ENCODE measurements around the gene GIMAP7. TPM values are rescaled to one million over a fixed set of nuclear protein-coding genes. Genes with fewer than 3 reads are reported as not detected.

GIMAP7 gene
- polyA plus RNA-seq, 1 donor from 2014 or later = not detected

GRCh38 chr7:150567871-150568301, 53.2 kb downstream of the GIMAP7 start:
- no peak overlapping the region for H3K27ac ChIP-seq (ENCODE audit: low read length)
- H3K9me2 ChIP-seq (ENCODE audit: insufficient read depth, low read length) = no peaks in the 10 kb centered on the region
- no peaks in the 10 kb centered on the region for H3K36me3 ChIP-seq (ENCODE audit: insufficient read depth, low read length)
- no peaks in the 10 kb centered on the region for H3K9me3 ChIP-seq (ENCODE audit: low read length)
- no peaks in the 10 kb centered on the region for H3F3A ChIP-seq (ENCODE audit: insufficient read depth, low read length, poor library complexity, severe bottlenecking)
- H3K4me2 ChIP-seq (ENCODE audit: low read length) = no peak overlapping the region
- TF ChIP-seq EZH2 (IDR thresholded peaks at IDR 0.05; ENCODE audit: borderline replicate concordance, insufficient read depth, low read length, poor library complexity, severe bottlenecking) (no peak), TAF1 (IDR thresholded peaks at IDR 0.05; ENCODE audit: low read depth) (no peak), SMC3 (conservative IDR thresholded peaks at IDR 0.05; ENCODE audit: poor library complexity) (no peak), CTCF (IDR thresholded peaks at IDR 0.05; ENCODE audit: poor library complexity, severe bottlenecking) (no peak), EP300 (conservative IDR thresholded peaks at IDR 0.05; ENCODE audit: poor library complexity, severe bottlenecking) (no peak), REST (IDR thresholded peaks at IDR 0.05; ENCODE audit: borderline replicate concordance) (no peak), RAD21 (conservative IDR thresholded peaks at IDR 0.05) (no peak), POLR2AphosphoS5 (IDR thresholded peaks at IDR 0.05) (no peak), MXI1 (conservative IDR thresholded peaks at IDR 0.05; ENCODE audit: poor library complexity, severe bottlenecking) (no peak)
- H2AFZ ChIP-seq (ENCODE audit: low read depth, low read length) = no peak overlapping the region
- H4K20me1 ChIP-seq (ENCODE audit: insufficient read depth) = no peaks in the 10 kb centered on the region
- H3K27me3 ChIP-seq (ENCODE audit: insufficient read depth, low read depth, low read length) = no peaks in the 10 kb centered on the region
- no peaks in the 10 kb centered on the region for H3K79me2 ChIP-seq (replicated peaks; ENCODE audit: insufficient read depth, low read length)
- H3K4me3 ChIP-seq (ENCODE audit: low read length) = no peak overlapping the region
- no peak overlapping the region for H3K9ac ChIP-seq (ENCODE audit: low read length)

- no peaks in the 10 kb centered on the region for H3K9me2 ChIP-seq (ENCODE audit: insufficient read depth, low read length)
- no peaks in the 10 kb centered on the region for H3F3A ChIP-seq (ENCODE audit: insufficient read depth, low read length, poor library complexity, severe bottlenecking)
- no peaks in the 10 kb centered on the region for H4K20me1 ChIP-seq (ENCODE audit: insufficient read depth)
- TF ChIP-seq TAF1 (IDR thresholded peaks at IDR 0.05; ENCODE audit: low read depth) (no peak), RAD21 (conservative IDR thresholded peaks at IDR 0.05) (no peak), EP300 (conservative IDR thresholded peaks at IDR 0.05; ENCODE audit: poor library complexity, severe bottlenecking) (no peak), POLR2AphosphoS5 (IDR thresholded peaks at IDR 0.05) (no peak), REST (IDR thresholded peaks at IDR 0.05; ENCODE audit: borderline replicate concordance) (no peak), EZH2 (IDR thresholded peaks at IDR 0.05; ENCODE audit: borderline replicate concordance, insufficient read depth, low read length, poor library complexity, severe bottlenecking) (no peak), SMC3 (conservative IDR thresholded peaks at IDR 0.05; ENCODE audit: poor library complexity) (no peak)
- no peaks in the 10 kb centered on the region for H3K9me3 ChIP-seq (ENCODE audit: low read length)
- no peak overlapping the region for H2AFZ ChIP-seq (ENCODE audit: low read depth, low read length)
- H3K9ac ChIP-seq (ENCODE audit: low read length) = no peak overlapping the region
- H3K27ac ChIP-seq (ENCODE audit: low read length) = no peak overlapping the region
- no peaks in the 10 kb centered on the region for H3K36me3 ChIP-seq (ENCODE audit: insufficient read depth, low read length)
- H3K27me3 ChIP-seq (ENCODE audit: insufficient read depth, low read depth, low read length) = no peaks in the 10 kb centered on the region
- no peak overlapping the region for H3K4me2 ChIP-seq (ENCODE audit: low read length)
- H3K4me3 ChIP-seq (ENCODE audit: low read length) = no peak overlapping the region
- no peaks in the 10 kb centered on the region for H3K79me2 ChIP-seq (replicated peaks; ENCODE audit: insufficient read depth, low read length)
Measured at GRCh38 chr7:150568714-150569113, 54.0 kb downstream of the GIMAP7 start.
